HG03469 (cell line): Measurements from ENCODE around the gene PTX4.
A peak's percentile ranks its signal among the peaks of the same experiment; 100 is the strongest.
"Not testable (repeated sequence)": the region's sequence is repeated elsewhere in the genome, so short reads cannot be mapped to it uniquely, and the experiment has no call there.

Experiments
- ATAC-seq: cut with Tn5 transposase; IDR thresholded peaks from one replicate; pipeline ENCODE4 v1.9.1; 2021; ENCODE audit warnings: mild to moderate bottlenecking, moderate library complexity, moderate number of reproducible peaks; ENCODE audit not compliant: unreplicated experiment

PTX4 gene

DNA sequence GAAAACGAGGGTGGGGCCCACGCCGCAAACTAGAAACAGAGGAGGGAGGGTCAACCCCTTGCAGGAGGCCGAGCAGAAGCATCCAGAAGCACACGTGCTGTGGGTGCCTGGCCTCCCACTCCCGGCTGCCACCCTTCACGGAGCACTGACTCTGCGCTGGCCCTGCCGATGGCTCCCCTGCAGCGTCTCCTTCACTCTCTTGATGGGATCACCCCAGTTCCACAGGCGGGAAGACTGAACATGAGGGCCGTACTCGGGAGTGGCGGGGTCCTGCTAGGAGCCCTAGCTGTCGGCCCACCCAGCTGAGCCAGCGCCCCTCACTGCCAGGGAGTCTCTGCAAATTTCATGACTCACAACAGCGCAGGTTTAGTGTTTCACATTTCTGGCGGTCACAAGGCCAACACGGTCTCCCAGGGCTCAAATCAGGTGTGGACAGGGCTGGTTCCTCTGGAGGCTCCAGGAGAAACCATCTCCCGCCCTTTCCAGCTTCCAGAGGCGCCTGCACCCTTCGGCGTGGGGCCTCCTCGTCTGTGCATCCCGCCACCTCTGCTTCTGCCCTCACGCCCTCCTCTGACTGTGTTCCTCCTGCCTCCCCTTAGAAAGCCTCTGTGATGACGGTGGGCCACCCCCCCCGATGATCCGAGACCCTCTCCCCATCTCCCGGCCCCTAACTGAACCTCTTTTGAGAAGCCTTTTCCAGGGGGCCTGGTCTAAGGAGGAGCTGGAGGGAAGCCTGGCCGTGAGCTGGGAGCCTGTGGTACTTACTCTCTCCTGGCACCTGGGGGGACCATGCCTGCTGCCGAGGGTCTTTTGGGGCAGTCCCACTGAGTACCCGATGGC is 2.0 kb downstream of the PTX4 start:
- no peak for ATAC-seq

GRCh38 chr16:1485847-1486496 is 2.8 kb downstream of the PTX4 start:
- ATAC-seq = no peak

- no peak for ATAC-seq
Observed at GRCh38 chr16:1481906-1482835, 6.6 kb downstream of the PTX4 start.

GRCh38 chr16:1478937-1479336 is 9.8 kb downstream of the PTX4 start:
- ATAC-seq = not testable (repeated sequence)

- no peak for ATAC-seq
Observed at GRCh38 chr16:1477033-1477432, 11.7 kb downstream of the PTX4 start.

DNA sequence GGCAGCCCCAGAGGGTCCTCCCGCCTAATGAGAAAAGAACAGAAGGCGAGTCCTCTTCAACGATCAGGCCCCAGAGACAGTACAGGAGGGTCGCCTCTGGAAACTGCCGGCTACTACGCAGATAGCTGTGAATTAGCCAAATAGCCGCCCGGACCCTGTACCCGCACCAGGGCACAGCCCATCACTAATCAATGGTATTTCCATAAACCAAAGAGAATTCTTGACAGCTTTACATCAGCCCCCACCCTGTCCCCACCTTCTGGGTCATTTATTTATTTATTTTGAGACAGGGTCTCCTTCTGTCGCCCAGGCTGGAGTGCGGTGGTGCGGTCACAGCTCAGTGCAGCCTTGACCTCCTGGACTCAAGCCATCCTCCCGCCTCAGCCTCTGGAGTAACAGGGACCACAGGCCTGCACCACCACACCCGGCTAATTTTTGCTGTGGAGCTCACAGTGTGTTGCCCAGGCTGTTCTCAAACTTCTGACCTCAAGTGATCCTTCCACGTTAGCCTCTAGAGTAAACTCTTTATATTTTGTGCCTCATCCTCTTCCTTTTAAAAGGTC is 13.1 kb downstream of the PTX4 start:
- no peak for ATAC-seq

GRCh38 chr16:1474796-1475551 is 13.8 kb downstream of the PTX4 start, which contains the start of gene CLCN7:
TSS of gene CLCN7 (minus strand) at chr16:1475028. CDS start at chr16:1474974, 54 bp downstream.
- peak; percentile 57 for ATAC-seq

- ATAC-seq = no peak
Observed at GRCh38 chr16:1474082-1474795, 14.5 kb downstream of the PTX4 start.

DNA sequence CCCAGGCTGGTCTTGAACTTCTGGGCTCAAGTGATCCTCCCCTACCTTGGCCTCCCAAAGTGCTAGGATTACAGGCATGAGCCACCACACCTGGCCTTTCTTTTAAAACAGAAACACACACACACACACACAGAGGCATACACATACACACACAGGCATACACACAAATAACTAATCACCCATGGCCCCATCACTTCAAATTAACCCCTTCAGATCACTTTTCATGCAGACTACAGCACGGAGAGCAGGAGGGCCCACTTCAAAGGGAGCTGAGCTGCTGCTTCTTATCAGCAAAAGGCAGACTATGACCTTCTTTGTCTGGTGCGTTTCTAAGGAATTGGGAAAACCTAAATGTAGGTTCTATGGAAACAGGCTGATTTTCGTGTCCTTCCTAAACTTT is 15.8 kb downstream of the PTX4 start:
- no peak for ATAC-seq

DNA sequence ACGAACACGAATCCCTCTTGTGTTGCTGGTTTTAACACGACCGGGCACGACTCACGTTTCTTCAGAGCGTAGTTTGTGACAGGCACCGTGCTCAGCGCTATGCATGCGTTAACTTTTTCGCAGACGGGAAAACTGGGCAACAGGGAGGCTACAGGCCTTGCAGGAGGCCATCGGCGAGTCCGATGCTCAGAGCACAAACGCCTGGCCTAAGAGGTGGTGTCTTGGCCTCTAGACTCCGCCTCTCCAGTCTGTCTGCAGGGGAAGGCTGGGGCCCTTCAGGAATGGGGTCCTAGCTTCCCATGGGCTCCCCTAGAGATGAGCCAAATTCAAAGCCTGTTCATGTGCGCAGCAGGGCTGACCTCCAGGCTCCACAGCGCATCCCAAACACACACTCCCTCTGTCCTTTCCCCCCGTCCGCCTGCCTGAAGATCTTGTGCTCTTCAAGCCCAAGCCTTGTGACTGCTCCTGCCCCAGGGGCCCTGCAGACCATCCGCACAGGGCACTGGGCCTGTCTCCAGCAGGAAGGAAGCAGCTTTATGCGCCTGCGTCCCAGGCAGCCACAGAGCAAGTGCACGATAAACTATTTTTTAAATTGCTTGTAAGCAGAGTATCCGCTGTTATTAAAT is 17.1 kb downstream of the PTX4 start:
- no peak for ATAC-seq

GRCh38 chr16:1470481-1471251 is 18.1 kb downstream of the PTX4 start:
- no peak for ATAC-seq

GRCh38 chr16:1469693-1470201 is 19.0 kb downstream of the PTX4 start:
- no peak for ATAC-seq

GRCh38 chr16:1469141-1469540 is 19.6 kb downstream of the PTX4 start:
- not testable (repeated sequence) for ATAC-seq

- no peak for ATAC-seq
Observed at GRCh38 chr16:1468426-1468810, 20.3 kb downstream of the PTX4 start.

GRCh38 chr16:1466968-1467521 is 21.7 kb downstream of the PTX4 start:
- ATAC-seq = no peak

GRCh38 chr16:1466054-1466453 is 22.7 kb downstream of the PTX4 start:
- no peak for ATAC-seq

DNA sequence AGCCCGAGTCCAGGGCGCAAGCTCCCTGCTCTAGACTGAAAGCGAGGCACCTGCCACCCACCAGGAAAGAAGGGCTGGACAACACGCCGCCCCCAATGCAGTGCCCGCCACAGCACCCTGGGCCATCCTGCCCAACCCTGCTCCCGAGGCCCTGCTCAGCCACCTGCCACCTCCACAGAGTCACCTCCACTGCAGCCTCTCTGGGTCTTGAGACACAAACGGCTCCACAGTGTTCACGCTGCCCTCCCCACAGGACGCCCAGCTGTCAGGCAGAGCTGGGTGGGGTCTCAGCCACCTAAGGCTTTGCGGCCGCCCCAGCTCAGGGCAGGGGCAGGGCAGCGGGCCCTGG is 23.2 kb downstream of the PTX4 start:
- ATAC-seq = no peak
